HepG2 (cell line): ENCODE measurements around the gene ICAM2. TPM values are rescaled to one million over a fixed set of nuclear protein-coding genes. Genes with fewer than 3 reads are reported as not detected.

ENCODE experiments used
- CBFB ChIP-seq: sonication (generic); formaldehyde crosslinking; IDR thresholded peaks from 2 replicates; pipeline ENCODE4 v1.4.0; 2020; ENCODE audit warnings: missing genetic modification reagents
- EED ChIP-seq: sonication (generic); formaldehyde crosslinking; IDR thresholded peaks from 2 replicates; pipeline ENCODE4 v1.5.0; 2020; ENCODE audit warnings: mild to moderate bottlenecking, missing genetic modification reagents
- GABPB1 ChIP-seq: IDR thresholded peaks from 2 replicates; pipeline ENCODE4 v1.6.1; 2016; ENCODE audit warnings: mild to moderate bottlenecking, missing genetic modification reagents, moderate library complexity, missing compliant biosample characterization
- HNF4G ChIP-seq, 2 experiments: sonication (generic) in 1 of 2; formaldehyde crosslinking in 1 of 2; IDR thresholded peaks; 2 replicates each; pipeline versions ENCODE4 v1.4.0 to v1.6.1; 2011 to 2020; ENCODE audit warnings: borderline replicate concordance in 2 of 2, low read depth in 2 of 2, mild to moderate bottlenecking in 2 of 2, low read length in 1 of 2, missing genetic modification reagents in 1 of 2, moderate library complexity in 1 of 2
- IRX3 ChIP-seq: sonication (generic); formaldehyde crosslinking; IDR thresholded peaks from 2 replicates; pipeline ENCODE4 v1.8.1; 2023; ENCODE audit warnings: mild to moderate bottlenecking, low read depth, missing genetic modification reagents, borderline replicate concordance
- KDM5B ChIP-seq: sonication (generic); formaldehyde crosslinking; IDR thresholded peaks from 2 replicates; pipeline ENCODE4 v1.4.0; 2020; ENCODE audit warnings: missing genetic modification reagents, mild to moderate bottlenecking, borderline replicate concordance
- MEIS2 ChIP-seq: sonication (generic); formaldehyde crosslinking; IDR thresholded peaks from 2 replicates; pipeline ENCODE4 v1.9.0; 2021; ENCODE audit warnings: mild to moderate bottlenecking, missing genetic modification reagents
- NR1H2 ChIP-seq: sonication (generic); formaldehyde crosslinking; IDR thresholded peaks from 2 replicates; pipeline ENCODE4 v1.8.1; 2022; ENCODE audit warnings: low read depth, missing genetic modification reagents, borderline replicate concordance
- PHF20 ChIP-seq: sonication (generic); formaldehyde crosslinking; IDR thresholded peaks from 2 replicates; pipeline ENCODE4 v1.5.0; 2020; ENCODE audit warnings: mild to moderate bottlenecking, missing genetic modification reagents
- PHF5A ChIP-seq: IDR thresholded peaks from one replicate; pipeline ENCODE4 v1.6.1; 2018; ENCODE audit warnings: low read depth, missing genetic modification reagents; ENCODE audit not compliant: unreplicated experiment
- SIX1 ChIP-seq: sonication (generic); formaldehyde crosslinking; IDR thresholded peaks from 2 replicates; pipeline ENCODE4 v1.4.0; 2020; ENCODE audit warnings: missing genetic modification reagents, borderline replicate concordance
- TCF12 ChIP-seq, 2 experiments: fragments of 450-650 bp in 1 of 2; sonication (generic) in 1 of 2; formaldehyde crosslinking in 1 of 2; IDR thresholded peaks; 2 replicates each; pipeline versions ENCODE4 v1.6.1 to v1.8.0; 2017 to 2022; ENCODE audit warnings: antibody characterized with exemption in 1 of 2, mild to moderate bottlenecking in 1 of 2, missing genetic modification reagents in 1 of 2, moderate library complexity in 1 of 2
- THAP11 ChIP-seq: IDR thresholded peaks from 2 replicates; pipeline ENCODE4 v1.6.1; 2016; ENCODE audit warnings: missing biosample characterization, missing genetic modification reagents
- ZBTB34 ChIP-seq: sonication (generic); formaldehyde crosslinking; IDR thresholded peaks from 2 replicates; pipeline ENCODE4 v1.8.0; 2022; ENCODE audit warnings: mild to moderate bottlenecking, missing genetic modification reagents
- ZKSCAN1 ChIP-seq: fragments of 150-350 bp; IDR thresholded peaks from 2 replicates; pipeline ENCODE4 v1.6.1; 2014; ENCODE audit warnings: low read length
- ZNF263 ChIP-seq: sonication (generic); formaldehyde crosslinking; IDR thresholded peaks from 2 replicates; pipeline ENCODE4 v1.4.0; 2020; ENCODE audit warnings: missing genetic modification reagents
- ZNF264 ChIP-seq: sonication (generic); formaldehyde crosslinking; IDR thresholded peaks from 2 replicates; pipeline ENCODE4 v1.4.0; 2020; ENCODE audit warnings: missing genetic modification reagents
- ZSCAN9 ChIP-seq: IDR thresholded peaks from 2 replicates; pipeline ENCODE4 v1.6.1; 2016; ENCODE audit warnings: borderline replicate concordance
- ZZZ3 ChIP-seq: sonication (generic); formaldehyde crosslinking; IDR thresholded peaks from 2 replicates; pipeline ENCODE4 v1.4.0; 2020; ENCODE audit warnings: missing genetic modification reagents, mild to moderate bottlenecking, borderline replicate concordance
- polyA plus RNA-seq, 8 experiments: library from polyadenylated mRNA; depleted of rRNA in 3 of 8; stranded (reverse) in 7 of 8; unstranded in 1 of 8; fragments of >200 nt; fragmentation: Illumina TruSeq in 4 of 8; extraction: Trizol in 4 of 8; gene quantifications; 2 replicates each; pipeline versions ENCODE4 v1.2.1 to v1.2.3, GENCODE V29; 2011 to 2016; ENCODE audit warnings: low read depth in 4 of 8, missing spikeins in 1 of 8, mixed read lengths in 1 of 8; ENCODE audit not compliant: insufficient read depth in 1 of 8
- total RNA-seq, 5 experiments: library from RNA; depleted of rRNA; stranded (reverse); fragments of >200 nt; fragmentation: Illumina TruSeq; extraction: Trizol; gene quantifications; 2 replicates each; pipeline ENCODE4 v1.2.3, GENCODE V29; 2016; ENCODE audit warnings: low read depth in 1 of 5
- TF ChIP-seq, protein P1 (sequence below), 2 experiments: IDR thresholded peaks; 2 replicates each; pipeline ENCODE4 v1.6.1; 2011 to 2012; ENCODE audit warnings: low read length in 2 of 2, borderline replicate concordance in 1 of 2, low read depth in 1 of 2, mild to moderate bottlenecking in 1 of 2, moderate library complexity in 1 of 2
- TF ChIP-seq, protein P2 (sequence below): sonication (generic); formaldehyde crosslinking; IDR thresholded peaks from 2 replicates; pipeline ENCODE4 v1.8.1; 2023; ENCODE audit warnings: mild to moderate bottlenecking, missing genetic modification reagents, borderline replicate concordance
- TF ChIP-seq, protein P3 (sequence below): IDR thresholded peaks from 2 replicates; pipeline ENCODE4 v1.6.1; 2016; ENCODE audit warnings: low read depth, borderline replicate concordance

ICAM2 gene
- total and polyA plus RNA-seq, 2 of the 13 experiments (the other 11 are each of a cell fraction or from before 2014, with no cell fraction given) = 10.9 to 20.8 TPM

DNA sequence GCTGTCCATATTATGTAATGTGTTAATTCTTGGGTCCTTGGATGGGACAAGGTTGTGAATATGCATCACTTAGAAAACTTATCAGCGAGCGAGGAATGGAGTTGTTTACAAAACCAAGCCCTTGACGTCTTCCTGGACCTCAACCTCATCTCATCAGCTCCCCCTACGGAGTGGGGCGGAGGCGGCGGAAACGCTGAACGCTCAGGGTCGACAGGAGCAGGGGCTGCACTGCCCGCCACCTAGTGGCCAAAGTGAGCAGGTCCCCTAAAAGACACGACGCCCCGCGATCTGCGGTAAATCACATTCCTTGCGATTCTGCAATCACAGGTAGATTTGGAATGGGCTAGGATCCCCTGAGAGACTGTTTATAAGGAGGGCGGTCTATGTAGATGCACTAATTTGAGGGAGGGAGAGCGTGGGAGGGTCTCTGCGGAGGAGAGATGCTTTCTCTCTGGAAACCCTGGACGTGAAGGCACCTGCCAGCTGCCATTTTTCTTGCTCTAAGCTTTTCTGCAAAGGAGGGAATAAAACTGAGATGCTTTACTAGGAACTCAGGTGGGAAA lies 5.4 kb upstream of the ICAM2 start (continued):
- TF ChIP-seq GABPB1 (CRISPR knock-in tag) (peak; percentile 76), NR1H2 (CRISPR knock-in tag) (no peak), ZNF263 (CRISPR knock-in tag) (peak; percentile 49; the same call in 1 of the 2 replicates), TCF12 (IDR thresholded peaks at IDR 0.05) (no peak), TCF12 (CRISPR knock-in tag; IDR thresholded peaks at IDR 0.05) (no peak), PHF5A (CRISPR knock-in tag) (peak; percentile 76), SIX1 (CRISPR knock-in tag) (no peak), PHF20 (CRISPR knock-in tag) (no peak), CBFB (CRISPR knock-in tag) (peak; percentile 96), ZKSCAN1 (no peak), ZSCAN9 (0 out of 2 replicates have a peak, but pooled peaks have one; percentile 52), KDM5B (CRISPR knock-in tag) (peak; percentile 42; the same call in 1 of the 2 replicates), MEIS2 (CRISPR knock-in tag) (peak; percentile 72; the same call in 1 of the 2 replicates), HNF4G (IDR thresholded peaks at IDR 0.05; ENCODE audit: borderline replicate concordance, low read depth, low read length) (no peak; the same call in 1 of the 2 replicates), HNF4G (CRISPR knock-in tag; IDR thresholded peaks at IDR 0.05; ENCODE audit: borderline replicate concordance, low read depth) (no peak), IRX3 (CRISPR knock-in tag) (no peak), ZBTB34 (no peak), ZZZ3 (CRISPR knock-in tag) (no peak), ZNF264 (CRISPR knock-in tag) (0 out of 2 replicates have a peak, but pooled peaks have one; percentile 37), THAP11 (CRISPR knock-in tag) (peak; percentile 67), EED (no peak)
- TF ChIP-seq, protein P1, sequence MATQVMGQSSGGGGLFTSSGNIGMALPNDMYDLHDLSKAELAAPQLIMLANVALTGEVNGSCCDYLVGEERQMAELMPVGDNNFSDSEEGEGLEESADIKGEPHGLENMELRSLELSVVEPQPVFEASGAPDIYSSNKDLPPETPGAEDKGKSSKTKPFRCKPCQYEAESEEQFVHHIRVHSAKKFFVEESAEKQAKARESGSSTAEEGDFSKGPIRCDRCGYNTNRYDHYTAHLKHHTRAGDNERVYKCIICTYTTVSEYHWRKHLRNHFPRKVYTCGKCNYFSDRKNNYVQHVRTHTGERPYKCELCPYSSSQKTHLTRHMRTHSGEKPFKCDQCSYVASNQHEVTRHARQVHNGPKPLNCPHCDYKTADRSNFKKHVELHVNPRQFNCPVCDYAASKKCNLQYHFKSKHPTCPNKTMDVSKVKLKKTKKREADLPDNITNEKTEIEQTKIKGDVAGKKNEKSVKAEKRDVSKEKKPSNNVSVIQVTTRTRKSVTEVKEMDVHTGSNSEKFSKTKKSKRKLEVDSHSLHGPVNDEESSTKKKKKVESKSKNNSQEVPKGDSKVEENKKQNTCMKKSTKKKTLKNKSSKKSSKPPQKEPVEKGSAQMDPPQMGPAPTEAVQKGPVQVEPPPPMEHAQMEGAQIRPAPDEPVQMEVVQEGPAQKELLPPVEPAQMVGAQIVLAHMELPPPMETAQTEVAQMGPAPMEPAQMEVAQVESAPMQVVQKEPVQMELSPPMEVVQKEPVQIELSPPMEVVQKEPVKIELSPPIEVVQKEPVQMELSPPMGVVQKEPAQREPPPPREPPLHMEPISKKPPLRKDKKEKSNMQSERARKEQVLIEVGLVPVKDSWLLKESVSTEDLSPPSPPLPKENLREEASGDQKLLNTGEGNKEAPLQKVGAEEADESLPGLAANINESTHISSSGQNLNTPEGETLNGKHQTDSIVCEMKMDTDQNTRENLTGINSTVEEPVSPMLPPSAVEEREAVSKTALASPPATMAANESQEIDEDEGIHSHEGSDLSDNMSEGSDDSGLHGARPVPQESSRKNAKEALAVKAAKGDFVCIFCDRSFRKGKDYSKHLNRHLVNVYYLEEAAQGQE (IDR thresholded peaks at IDR 0.05; ENCODE audit: borderline replicate concordance in 1 of 2, low read depth in 1 of 2, low read length in 2 of 2) = no peak
- TF ChIP-seq, protein P2, sequence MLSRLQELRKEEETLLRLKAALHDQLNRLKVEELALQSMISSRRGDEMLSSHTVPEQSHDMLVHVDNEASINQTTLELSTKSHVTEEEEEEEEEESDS (CRISPR knock-in tag) = no peak
- TF ChIP-seq, protein P3, sequence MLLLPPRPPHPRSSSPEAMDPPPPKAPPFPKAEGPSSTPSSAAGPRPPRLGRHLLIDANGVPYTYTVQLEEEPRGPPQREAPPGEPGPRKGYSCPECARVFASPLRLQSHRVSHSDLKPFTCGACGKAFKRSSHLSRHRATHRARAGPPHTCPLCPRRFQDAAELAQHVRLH (CRISPR knock-in tag) = peak; percentile 89; the same call in 1 of the 2 replicates
